Activated CD4-positive, CD25-positive, alpha-beta regulatory T cell treated with anti-CD3 and anti-CD28 coated beads, Interleukin-2, amount 50 U/mL, for 24 hours (primary cell): ENCODE results near the gene AIFM1.
"Not testable (repeated sequence)": the region's sequence is repeated elsewhere in the genome, so short reads cannot be mapped to it uniquely, and the experiment has no call there.

ENCODE experiments used
- ATAC-seq, 2 donors: fragments of 150-1000 bp; cut with Tn5 transposase; one replicate each; pipeline ENCODE4 v1.10.0; 2021; ENCODE audit warnings: mild to moderate bottlenecking in 1 of 2, moderate library complexity in 1 of 2

Gene AIFM1

GRCh38 chrX:130118441-130119311 lies 47.0 kb downstream of the AIFM1 start:
- ATAC-seq, result no peak

GRCh38 chrX:130117166-130117565 lies 48.5 kb downstream of the AIFM1 start:
- no peak for ATAC-seq

GRCh38 chrX:130115119-130115885 lies 50.3 kb downstream of the AIFM1 start:
- not testable (repeated sequence) for ATAC-seq

GRCh38 chrX:130114141-130114588 lies 51.5 kb downstream of the AIFM1 start:
- no peak for ATAC-seq

GRCh38 chrX:130111220-130112154 lies 54.2 kb downstream of the AIFM1 start:
- no peak for ATAC-seq

GRCh38 chrX:130110379-130111219 lies 55.0 kb downstream of the AIFM1 start, which contains the start of gene ELF4:
Gene ELF4 (minus strand): TSS chrX:130110497. CDS start chrX:130081330, 29,167 bp downstream.
- peak; percentile 75 to 76 for ATAC-seq

GRCh38 chrX:130109429-130110378 lies 55.9 kb downstream of the AIFM1 start:
- peak; percentile 9 to 17 for ATAC-seq

- peak; percentile 51 to 63 for ATAC-seq
Measured at GRCh38 chrX:130108647-130109428, 56.8 kb downstream of the AIFM1 start.

- no peak for ATAC-seq
Measured at GRCh38 chrX:130106071-130106470, 59.6 kb downstream of the AIFM1 start.

- ATAC-seq, result no peak
Measured at GRCh38 chrX:130105244-130105643, 60.4 kb downstream of the AIFM1 start.

- ATAC-seq, result no peak
Measured at GRCh38 chrX:130103605-130104004, 62.0 kb downstream of the AIFM1 start.

- ATAC-seq, result no peak
Measured at GRCh38 chrX:130100180-130100579, 65.5 kb downstream of the AIFM1 start.

GRCh38 chrX:130098210-130098552 lies 67.5 kb downstream of the AIFM1 start:
- ATAC-seq, result no peak

- ATAC-seq, result peak; percentile 35 to 48
Measured at GRCh38 chrX:130097507-130098209, 68.0 kb downstream of the AIFM1 start.

- ATAC-seq, result no peak
Measured at GRCh38 chrX:130095249-130096030, 70.2 kb downstream of the AIFM1 start.

GRCh38 chrX:130094696-130095095 lies 70.9 kb downstream of the AIFM1 start:
- no peak for ATAC-seq

- ATAC-seq, result no peak
Measured at GRCh38 chrX:130093271-130093670, 72.4 kb downstream of the AIFM1 start.

GRCh38 chrX:130091980-130092522 lies 73.6 kb downstream of the AIFM1 start:
- ATAC-seq, result peak; percentile 96 to 98
